PFSK-1 (cell line): ENCODE data around the gene KDM4B.

Experiments
- FOXP2 ChIP-seq: optimal IDR thresholded peaks from 2 replicates; pipeline ENCODE3; 2011; ENCODE audit warnings: borderline replicate concordance, control low read depth, inconsistent platforms; ENCODE audit not compliant: insufficient read depth; ENCODE audit errors: extremely low read length, extremely low read depth
- POLR2AphosphoS5 ChIP-seq: IDR thresholded peaks from 2 replicates; pipeline ENCODE4 v1.6.1; 2012; ENCODE audit warnings: low read depth, mild to moderate bottlenecking, control low read depth, low read length, moderate library complexity
- SIN3A ChIP-seq: IDR thresholded peaks from 2 replicates; pipeline ENCODE4 v1.6.1; 2012; ENCODE audit warnings: mild to moderate bottlenecking, low read length, moderate library complexity, borderline replicate concordance; ENCODE audit not compliant: insufficient read depth
- TAF1 ChIP-seq: IDR thresholded peaks from 2 replicates; pipeline ENCODE4 v1.6.1; 2012; ENCODE audit warnings: low read length, control low read depth, borderline replicate concordance; ENCODE audit not compliant: insufficient read depth
- TF ChIP-seq, protein P1 (sequence below), 2 experiments: IDR thresholded peaks; 2 replicates each; pipeline versions ENCODE4 v1.6.1 to v1.8.0; 2011 to 2012; ENCODE audit warnings: low read depth in 2 of 2, low read length in 2 of 2, control low read depth in 1 of 2, inconsistent platforms in 1 of 2, mild to moderate bottlenecking in 1 of 2, moderate library complexity in 1 of 2; ENCODE audit not compliant: insufficient read depth in 1 of 2

DNA sequence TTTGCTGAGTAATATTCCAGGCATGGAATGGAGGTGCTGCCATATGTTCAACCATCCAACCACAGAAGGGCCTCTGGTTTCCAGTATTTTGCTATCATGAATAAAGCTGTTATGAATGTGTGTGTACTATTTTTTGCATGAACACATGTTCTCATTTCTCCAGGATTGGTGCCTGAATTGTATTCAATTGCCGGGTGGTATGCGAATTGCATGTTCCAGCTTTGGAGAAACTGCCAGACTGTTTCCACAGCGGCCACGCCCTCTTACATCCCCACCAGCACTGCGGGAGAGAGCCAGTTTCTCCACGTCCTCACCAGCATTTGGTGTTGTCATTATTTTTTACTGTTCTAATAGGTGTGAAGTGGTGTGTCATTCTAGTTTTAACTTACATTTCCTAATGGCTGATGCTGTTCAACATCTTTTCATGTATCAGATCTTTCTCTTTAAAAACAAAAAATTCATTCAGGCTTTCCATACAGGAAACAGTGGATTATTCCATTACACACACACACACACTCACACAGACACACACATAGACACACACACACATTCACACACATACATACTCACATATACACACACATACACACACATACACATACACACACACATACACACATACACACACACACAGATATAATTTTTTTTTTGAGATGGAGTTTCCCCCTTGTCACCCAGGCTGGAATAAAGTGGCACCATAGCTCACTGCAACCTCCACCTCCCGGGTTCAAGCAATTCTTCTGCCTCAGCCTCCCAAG, 217.6 kb downstream of the KDM4B start:
- TF ChIP-seq POLR2AphosphoS5 (no peak), TAF1 (no peak), SIN3A (no peak), FOXP2 (no peak)
- TF ChIP-seq, protein P1, sequence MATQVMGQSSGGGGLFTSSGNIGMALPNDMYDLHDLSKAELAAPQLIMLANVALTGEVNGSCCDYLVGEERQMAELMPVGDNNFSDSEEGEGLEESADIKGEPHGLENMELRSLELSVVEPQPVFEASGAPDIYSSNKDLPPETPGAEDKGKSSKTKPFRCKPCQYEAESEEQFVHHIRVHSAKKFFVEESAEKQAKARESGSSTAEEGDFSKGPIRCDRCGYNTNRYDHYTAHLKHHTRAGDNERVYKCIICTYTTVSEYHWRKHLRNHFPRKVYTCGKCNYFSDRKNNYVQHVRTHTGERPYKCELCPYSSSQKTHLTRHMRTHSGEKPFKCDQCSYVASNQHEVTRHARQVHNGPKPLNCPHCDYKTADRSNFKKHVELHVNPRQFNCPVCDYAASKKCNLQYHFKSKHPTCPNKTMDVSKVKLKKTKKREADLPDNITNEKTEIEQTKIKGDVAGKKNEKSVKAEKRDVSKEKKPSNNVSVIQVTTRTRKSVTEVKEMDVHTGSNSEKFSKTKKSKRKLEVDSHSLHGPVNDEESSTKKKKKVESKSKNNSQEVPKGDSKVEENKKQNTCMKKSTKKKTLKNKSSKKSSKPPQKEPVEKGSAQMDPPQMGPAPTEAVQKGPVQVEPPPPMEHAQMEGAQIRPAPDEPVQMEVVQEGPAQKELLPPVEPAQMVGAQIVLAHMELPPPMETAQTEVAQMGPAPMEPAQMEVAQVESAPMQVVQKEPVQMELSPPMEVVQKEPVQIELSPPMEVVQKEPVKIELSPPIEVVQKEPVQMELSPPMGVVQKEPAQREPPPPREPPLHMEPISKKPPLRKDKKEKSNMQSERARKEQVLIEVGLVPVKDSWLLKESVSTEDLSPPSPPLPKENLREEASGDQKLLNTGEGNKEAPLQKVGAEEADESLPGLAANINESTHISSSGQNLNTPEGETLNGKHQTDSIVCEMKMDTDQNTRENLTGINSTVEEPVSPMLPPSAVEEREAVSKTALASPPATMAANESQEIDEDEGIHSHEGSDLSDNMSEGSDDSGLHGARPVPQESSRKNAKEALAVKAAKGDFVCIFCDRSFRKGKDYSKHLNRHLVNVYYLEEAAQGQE (IDR thresholded peaks at IDR 0.05; ENCODE audit: insufficient read depth in 1 of 2, low read depth in 2 of 2, low read length in 2 of 2): no peak
